ENCODE results near the gene NANOS3.

NANOS3 gene

GRCh38 chr19:13876834-13877233 is at the start of gene NANOS3:
NANOS3 (plus strand) TSS chr19:13877134; CDS start chr19:13877249, 115 bp downstream.
- no peak for DNase-seq

GRCh38 chr19:13827656-13828055 is 49.3 kb upstream of the NANOS3 start:
- DNase-seq: no peak

GRCh38 chr19:13830114-13830740 is 46.7 kb upstream of the NANOS3 start:
- no peak for DNase-seq

GRCh38 chr19:13830741-13831536 is 46.0 kb upstream of the NANOS3 start:
- no peak for DNase-seq

- DNase-seq: no peak
These were observed 45.1 kb upstream of the NANOS3 start for GRCh38 chr19:13831537-13832467.

GRCh38 chr19:13833330-13834243 is 43.3 kb upstream of the NANOS3 start:
- peak; percentile 75 to 80 for DNase-seq

GRCh38 chr19:13834244-13835069 is 42.5 kb upstream of the NANOS3 start:
- DNase-seq: no peak

- DNase-seq: no peak
These were observed 40.9 kb upstream of the NANOS3 start for GRCh38 chr19:13835791-13836723.

GRCh38 chr19:13838435-13839129 is 38.4 kb upstream of the NANOS3 start:
- DNase-seq: no peak

GRCh38 chr19:13839130-13839937 is 37.6 kb upstream of the NANOS3 start:
- DNase-seq: peak; percentile 11 to 47

- no peak for DNase-seq
These were observed 37.0 kb upstream of the NANOS3 start for GRCh38 chr19:13839938-13840304.

GRCh38 chr19:13840305-13841085 is 36.4 kb upstream of the NANOS3 start:
- no peak for DNase-seq

GRCh38 chr19:13841086-13841961 is 35.6 kb upstream of the NANOS3 start:
- no peak for DNase-seq

GRCh38 chr19:13841962-13842290 is 35.0 kb upstream of the NANOS3 start:
- no peak for DNase-seq

- peak in 1 of 2 donors; percentile 30 for DNase-seq
These were observed 34.4 kb upstream of the NANOS3 start for GRCh38 chr19:13842291-13843103.

Measured in hippocampal formation (tissue), 2 donors.